Subcutaneous adipose tissue (tissue), 4 donors: ENCODE results near the gene OR5T1. TPM values are rescaled to one million over a fixed set of nuclear protein-coding genes. Genes with fewer than 3 reads are reported as not detected.

Experiments used
- total RNA-seq, 4 donors: library from RNA; depleted of rRNA; stranded (reverse); fragments of >200 nt; gene quantifications; one replicate each; pipeline ENCODE4 v1.1.0, GENCODE V29; 2016
- TF ChIP-seq, protein P1 (sequence below): fragments of 450-650 bp; IDR thresholded peaks from one replicate; pipeline ENCODE4 v1.5.1; 2016; ENCODE audit warnings: low read depth, mild to moderate bottlenecking, control low read depth, antibody characterized with exemption, moderate library complexity

The OR5T1 gene
- not detected for total RNA-seq

- TF ChIP-seq, protein P1, sequence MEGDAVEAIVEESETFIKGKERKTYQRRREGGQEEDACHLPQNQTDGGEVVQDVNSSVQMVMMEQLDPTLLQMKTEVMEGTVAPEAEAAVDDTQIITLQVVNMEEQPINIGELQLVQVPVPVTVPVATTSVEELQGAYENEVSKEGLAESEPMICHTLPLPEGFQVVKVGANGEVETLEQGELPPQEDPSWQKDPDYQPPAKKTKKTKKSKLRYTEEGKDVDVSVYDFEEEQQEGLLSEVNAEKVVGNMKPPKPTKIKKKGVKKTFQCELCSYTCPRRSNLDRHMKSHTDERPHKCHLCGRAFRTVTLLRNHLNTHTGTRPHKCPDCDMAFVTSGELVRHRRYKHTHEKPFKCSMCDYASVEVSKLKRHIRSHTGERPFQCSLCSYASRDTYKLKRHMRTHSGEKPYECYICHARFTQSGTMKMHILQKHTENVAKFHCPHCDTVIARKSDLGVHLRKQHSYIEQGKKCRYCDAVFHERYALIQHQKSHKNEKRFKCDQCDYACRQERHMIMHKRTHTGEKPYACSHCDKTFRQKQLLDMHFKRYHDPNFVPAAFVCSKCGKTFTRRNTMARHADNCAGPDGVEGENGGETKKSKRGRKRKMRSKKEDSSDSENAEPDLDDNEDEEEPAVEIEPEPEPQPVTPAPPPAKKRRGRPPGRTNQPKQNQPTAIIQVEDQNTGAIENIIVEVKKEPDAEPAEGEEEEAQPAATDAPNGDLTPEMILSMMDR: no peak
Observed at GRCh38 chr11:56273854-56274253, at the start of gene OR5T1. OR5T1 (plus strand) TSS chr11:56274154; CDS start chr11:56275639, 1,485 bp downstream.

- TF ChIP-seq, protein P1: no peak
Observed at GRCh38 chr11:56234155-56234554, 39.8 kb upstream of the OR5T1 start, which contains the start of gene OR5T2. OR5T2 (minus strand) TSS chr11:56234255; CDS start chr11:56233062, 1,193 bp downstream.

DNA sequence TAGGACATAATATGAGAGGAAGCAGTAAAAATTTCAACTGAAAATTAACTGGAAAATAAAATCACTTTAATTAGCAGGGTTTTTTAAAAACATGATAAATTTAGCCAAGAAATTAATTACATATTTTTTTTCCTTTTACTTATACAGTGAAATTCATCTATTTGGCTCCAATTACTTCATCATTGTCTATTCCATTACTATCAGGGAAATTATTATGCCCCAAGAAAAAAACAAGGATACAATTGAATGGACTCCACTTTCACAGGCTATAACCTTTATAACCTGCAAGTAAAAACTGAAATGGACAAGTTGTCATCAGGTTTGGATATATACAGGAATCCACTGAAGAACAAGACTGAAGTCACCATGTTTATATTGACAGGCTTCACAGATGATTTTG lies 22.0 kb upstream of the OR5T1 start, which contains the start of gene OR5T3:
Gene OR5T3, plus strand, starts transcription at position 301 of the 400 bp plus-strand sequence. Its CDS starts 0 bp downstream, at position 301.
- TF ChIP-seq, protein P1: no peak

- TF ChIP-seq, protein P1: no peak
Observed at GRCh38 chr11:56271092-56271491, 2.9 kb upstream of the OR5T1 start.

- TF ChIP-seq, protein P1: no peak
Observed at GRCh38 chr11:56292154-56292553, 18.2 kb downstream of the OR5T1 start, which contains the start of gene OR8H1. OR8H1 (minus strand) TSS chr11:56292254; CDS start chr11:56291062, 1,192 bp downstream.

DNA sequence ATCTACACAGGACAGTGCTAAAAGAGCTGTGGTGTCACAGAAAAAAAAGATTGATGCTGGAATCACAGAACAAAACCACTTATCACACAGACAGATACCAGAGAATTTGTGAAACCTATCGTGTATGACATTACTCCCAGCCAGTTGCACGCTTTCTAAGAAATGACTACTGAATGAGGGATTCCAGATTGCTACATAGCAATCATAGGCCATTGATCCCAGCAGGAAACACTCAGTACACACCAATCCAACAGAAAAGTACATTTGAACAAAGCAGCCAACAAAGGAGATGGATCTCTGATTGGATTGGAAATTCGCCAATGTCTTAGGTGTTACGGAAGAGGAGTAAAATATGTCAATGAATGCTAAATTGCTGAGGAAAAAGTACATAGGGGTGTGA lies 22.9 kb downstream of the OR5T1 start:
- TF ChIP-seq, protein P1: no peak

- TF ChIP-seq, protein P1: no peak
Observed at GRCh38 chr11:56307836-56308235, 33.9 kb downstream of the OR5T1 start.
